ENCODE measurements around the gene BUB3. TPM values are rescaled to one million over a fixed set of nuclear protein-coding genes. Genes with fewer than 3 reads are reported as not detected.

BUB3 gene
- total and polyA plus RNA-seq, 2 of the 13 experiments (the other 11 are each of a cell fraction or from before 2014, with no cell fraction given), result 174 to 188 TPM

DNA sequence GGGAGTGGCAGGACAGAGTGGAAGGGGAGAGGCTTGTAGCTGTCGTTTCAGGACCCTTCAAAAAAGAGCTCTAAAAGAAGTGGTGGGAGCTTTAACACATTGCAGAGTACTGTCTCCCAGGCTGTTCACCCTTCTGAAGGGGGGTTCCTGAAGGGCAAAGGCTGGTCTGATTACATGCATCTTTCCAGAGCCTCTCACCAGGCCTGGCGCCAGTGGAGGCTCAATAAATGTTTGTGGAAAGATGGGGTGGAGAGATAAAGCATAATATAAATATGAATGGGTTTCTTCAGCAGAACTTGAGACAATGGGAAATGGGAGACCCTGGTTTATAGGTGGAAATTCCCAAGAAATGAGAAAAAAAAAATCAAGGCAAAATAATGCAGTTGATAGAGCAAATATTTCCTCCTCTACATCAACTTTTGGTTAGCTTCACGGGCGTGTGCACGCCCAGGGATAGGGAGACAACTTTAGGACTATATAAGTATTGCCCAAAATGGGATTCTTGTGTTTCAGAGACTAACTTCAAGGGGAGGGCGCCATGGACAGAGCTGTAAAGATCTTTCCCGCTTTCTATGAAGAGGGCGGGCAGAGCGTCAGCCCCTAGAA is 613 bp upstream of the BUB3 start:
- Histone ChIP-seq H3K4me3 (replicated peaks in 1 of 3; ENCODE audit: insufficient read depth in 1 of 3, low read depth in 2 of 3, low read length in 3 of 3) (no peak overlapping the region), H2AFZ (ENCODE audit: low read length) (no peak overlapping the region), H3K27ac (ENCODE audit: extremely low read length, insufficient read depth, low read length) (no peak overlapping the region), H3K9me3 (ENCODE audit: low read length) (no peaks in the 10 kb centered on the region), H3K27me3 (ENCODE audit: control insufficient read depth in 1 of 2, insufficient read depth in 2 of 2, low read length in 2 of 2) (peaks cover 6 to 48% of the 10 kb centered on the region in 2 experiments), H3K4me2 (ENCODE audit: low read depth, low read length) (no peak overlapping the region), H3K9ac (ENCODE audit: insufficient read depth, low read depth, low read length) (no peak overlapping the region), H3K4me1 (ENCODE audit: insufficient read depth, low read length) (peaks cover 50% of the 10 kb centered on the region), H4K20me1 (ENCODE audit: insufficient read depth, low read length) (peaks cover 20% of the 10 kb centered on the region), H3K36me3 (replicated peaks in 1 of 2; ENCODE audit: control insufficient read depth in 1 of 2, insufficient read depth in 2 of 2, low read length in 2 of 2) (peaks cover 0 to 4% of the 10 kb centered on the region in 2 experiments; a peak in 3 of 5 replicates), H3K79me2 (ENCODE audit: insufficient read depth, low read length) (peaks cover 42% of the 10 kb centered on the region)
- 41% methylated on average over 9 of the region's 9 CpGs for WGBS (ENCODE audit: low lambda C conversion rate)
- ChIA-PET CTCF (ENCODE audit: low intra/inter-chr PET ratio, low total read pairs) (no interaction called here), POLR2A (interaction anchor here (0.7 to 1.6 kb wide), 12 partner anchors 9 to 200 kb away, joined by 3 to 11 read pairs (median 3); partner anchors contain the start of genes ACADSB, C10orf88, IKZF5 and PSTK)
- no peak for FAIRE-seq
- in situ Hi-C loops (cut with HindIII; ENCODE audit: extremely low pct_ligation_motif_present, low pct_unique_long_range_greater_than_20kb) (no loop called here), intact Hi-C loops (cut with micrococcal nuclease; ENCODE audit: unreplicated experiment) (loop anchor here (10.0 kb wide), 1 partner anchor 51 kb away; no protein-coding TSS in a partner anchor)
- ATAC-seq, result no peak
- no TSS peak for BruUV-seq (replicated peaks)
- no peak for DNase-seq (ENCODE audit: low spot score)
- no peak for TF ChIP-seq SOX13 (IDR thresholded peaks at IDR 0.05)
- no peak for TF ChIP-seq SOX13 (CRISPR knock-in tag; conservative IDR thresholded peaks at IDR 0.05 in 1 of 2, IDR thresholded peaks at IDR 0.05 in 1 of 2)
- TF ChIP-seq, protein P1, sequence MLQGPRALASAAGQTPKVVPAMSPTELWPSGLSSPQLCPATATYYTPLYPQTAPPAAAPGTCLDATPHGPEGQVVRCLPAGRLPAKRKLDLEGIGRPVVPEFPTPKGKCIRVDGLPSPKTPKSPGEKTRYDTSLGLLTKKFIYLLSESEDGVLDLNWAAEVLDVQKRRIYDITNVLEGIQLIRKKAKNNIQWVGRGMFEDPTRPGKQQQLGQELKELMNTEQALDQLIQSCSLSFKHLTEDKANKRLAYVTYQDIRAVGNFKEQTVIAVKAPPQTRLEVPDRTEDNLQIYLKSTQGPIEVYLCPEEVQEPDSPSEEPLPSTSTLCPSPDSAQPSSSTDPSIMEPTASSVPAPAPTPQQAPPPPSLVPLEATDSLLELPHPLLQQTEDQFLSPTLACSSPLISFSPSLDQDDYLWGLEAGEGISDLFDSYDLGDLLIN (CRISPR knock-in tag; IDR thresholded peaks at IDR 0.05; ENCODE audit: borderline replicate concordance), result 0 out of 2 replicates have a peak, but pooled peaks have one; percentile 71
- TF ChIP-seq ZNF550 (CRISPR knock-in tag; IDR thresholded peaks at IDR 0.05; ENCODE audit: borderline replicate concordance), result no peak
- TF ChIP-seq NFE2 (CRISPR knock-in tag; IDR thresholded peaks at IDR 0.05), result no peak
- TF ChIP-seq, protein P2, sequence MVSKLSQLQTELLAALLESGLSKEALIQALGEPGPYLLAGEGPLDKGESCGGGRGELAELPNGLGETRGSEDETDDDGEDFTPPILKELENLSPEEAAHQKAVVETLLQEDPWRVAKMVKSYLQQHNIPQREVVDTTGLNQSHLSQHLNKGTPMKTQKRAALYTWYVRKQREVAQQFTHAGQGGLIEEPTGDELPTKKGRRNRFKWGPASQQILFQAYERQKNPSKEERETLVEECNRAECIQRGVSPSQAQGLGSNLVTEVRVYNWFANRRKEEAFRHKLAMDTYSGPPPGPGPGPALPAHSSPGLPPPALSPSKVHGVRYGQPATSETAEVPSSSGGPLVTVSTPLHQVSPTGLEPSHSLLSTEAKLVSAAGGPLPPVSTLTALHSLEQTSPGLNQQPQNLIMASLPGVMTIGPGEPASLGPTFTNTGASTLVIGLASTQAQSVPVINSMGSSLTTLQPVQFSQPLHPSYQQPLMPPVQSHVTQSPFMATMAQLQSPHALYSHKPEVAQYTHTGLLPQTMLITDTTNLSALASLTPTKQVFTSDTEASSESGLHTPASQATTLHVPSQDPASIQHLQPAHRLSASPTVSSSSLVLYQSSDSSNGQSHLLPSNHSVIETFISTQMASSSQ (IDR thresholded peaks at IDR 0.05; ENCODE audit: low read depth), result no peak
- TF ChIP-seq, protein P2 (CRISPR knock-in tag; IDR thresholded peaks at IDR 0.05; ENCODE audit: borderline replicate concordance), result no peak
- TF ChIP-seq REPIN1 (CRISPR knock-in tag; IDR thresholded peaks at IDR 0.05; ENCODE audit: borderline replicate concordance, low read depth), result 0 out of 2 replicates have a peak, but pooled peaks have one; percentile 49
- TF ChIP-seq ZNF674 (CRISPR knock-in tag; IDR thresholded peaks at IDR 0.05; ENCODE audit: low read depth), result no peak
- TF ChIP-seq MTA3 (CRISPR knock-in tag; IDR thresholded peaks at IDR 0.05), result no peak
- TF ChIP-seq CEBPG (CRISPR knock-in tag; IDR thresholded peaks at IDR 0.05), result no peak
- TF ChIP-seq ZFP62 (CRISPR knock-in tag; IDR thresholded peaks at IDR 0.05), result 0 out of 2 replicates have a peak, but pooled peaks have one; percentile 90
- TF ChIP-seq REL (CRISPR knock-in tag; conservative IDR thresholded peaks at IDR 0.05), result 0 out of 2 replicates have a peak, but pooled peaks have one; percentile 14
- TF ChIP-seq, protein P3, sequence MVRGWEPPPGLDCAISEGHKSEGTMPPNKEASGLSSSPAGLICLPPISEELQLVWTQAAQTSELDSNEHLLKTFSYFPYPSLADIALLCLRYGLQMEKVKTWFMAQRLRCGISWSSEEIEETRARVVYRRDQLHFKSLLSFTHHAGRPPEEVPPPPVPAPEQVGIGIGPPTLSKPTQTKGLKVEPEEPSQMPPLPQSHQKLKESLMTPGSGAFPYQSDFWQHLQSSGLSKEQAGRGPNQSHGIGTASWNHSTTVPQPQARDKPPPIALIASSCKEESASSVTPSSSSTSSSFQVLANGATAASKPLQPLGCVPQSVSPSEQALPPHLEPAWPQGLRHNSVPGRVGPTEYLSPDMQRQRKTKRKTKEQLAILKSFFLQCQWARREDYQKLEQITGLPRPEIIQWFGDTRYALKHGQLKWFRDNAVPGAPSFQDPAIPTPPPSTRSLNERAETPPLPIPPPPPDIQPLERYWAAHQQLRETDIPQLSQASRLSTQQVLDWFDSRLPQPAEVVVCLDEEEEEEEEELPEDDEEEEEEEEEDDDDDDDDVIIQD (CRISPR knock-in tag; IDR thresholded peaks at IDR 0.05; ENCODE audit: low read depth), result no peak
- TF ChIP-seq KLF11 (CRISPR knock-in tag; IDR thresholded peaks at IDR 0.05), result no peak
- TF ChIP-seq ZNF383 (CRISPR knock-in tag; IDR thresholded peaks at IDR 0.05; ENCODE audit: borderline replicate concordance), result no peak
- TF ChIP-seq SAFB2 (CRISPR knock-in tag; IDR thresholded peaks at IDR 0.05; ENCODE audit: borderline replicate concordance, low read depth), result no peak
- no peak for TF ChIP-seq JARID2 (CRISPR knock-in tag; IDR thresholded peaks at IDR 0.05; ENCODE audit: insufficient replicate concordance)
- no peak for TF ChIP-seq GATAD2A (CRISPR knock-in tag; IDR thresholded peaks at IDR 0.05)

All from HepG2 (cell line).